PC-3 (cell line): Measurements from ENCODE around the gene KCNC3. TPM values are rescaled to one million over a fixed set of nuclear protein-coding genes. Genes with fewer than 3 reads are reported as not detected.

ENCODE experiments used
- ATAC-seq: fragments of 200-7000 bp; cut with Tn5 transposase; 2 replicates; pipeline ENCODE4 v1.9.1; 2020; ENCODE audit warnings: mild to moderate bottlenecking, moderate library complexity
- BruUV-seq: library from RNA; stranded (reverse); fragments of 400-500 nt; replicated peaks from 2 replicates; lab custom pipeline; 2021; lab: Mats Ljungman, UMichigan
- CTCF ChIA-PET: fragments of 300-600 bp; sonication (Branson Sonifier 250); formaldehyde crosslinking; loops from one replicate; lab custom pipeline; 2022; ENCODE audit warnings: antibody characterized with exemption; lab: Charles Lee
- POLR2A ChIA-PET: fragments of 300-600 bp; sonication (Branson Sonifier 250); formaldehyde crosslinking; loops from one replicate; lab custom pipeline; 2022; ENCODE audit warnings: antibody characterized with exemption; ENCODE audit not compliant: unreplicated experiment; lab: Charles Lee
- DNase-seq: peaks from one replicate; pipeline ENCODE4 v3.0.0-alpha.2; 2015
- H2AFZ ChIP-seq: fragments of 300-600 bp; sonication (generic); 2 replicates; pipeline ENCODE4 v1.6.0; 2016; ENCODE audit warnings: antibody characterized with exemption, low read length
- H3F3A ChIP-seq: fragments of 300-600 bp; sonication (generic); one replicate; pipeline ENCODE4 v1.6.0; 2017; ENCODE audit warnings: antibody characterized with exemption, low read length, control low read depth, mild to moderate bottlenecking; ENCODE audit not compliant: unreplicated experiment
- H3K27ac ChIP-seq: fragments of 300-600 bp; sonication (generic); 2 replicates; pipeline ENCODE4 v1.5.1; 2016; ENCODE audit warnings: mild to moderate bottlenecking, low read length
- H3K27me3 ChIP-seq: fragments of 300-600 bp; sonication (generic); 2 replicates; pipeline ENCODE4 v1.6.1; 2016; ENCODE audit warnings: low read length, mixed read lengths
- H3K36me3 ChIP-seq: fragments of 300-600 bp; sonication (generic); 2 replicates; pipeline ENCODE4 v1.6.1; 2016; ENCODE audit warnings: low read depth, mixed run types, low read length, mixed read lengths
- H3K4me1 ChIP-seq: fragments of 300-600 bp; sonication (generic); 2 replicates; pipeline ENCODE4 v1.5.1; 2016; ENCODE audit warnings: low read length; ENCODE audit not compliant: insufficient read depth
- H3K4me2 ChIP-seq: fragments of 300-600 bp; sonication (generic); 2 replicates; pipeline ENCODE4 v1.6.0; 2016; ENCODE audit warnings: low read length
- H3K4me3 ChIP-seq: fragments of 300-600 bp; sonication (generic); 2 replicates; pipeline ENCODE4 v1.5.1; 2016; ENCODE audit warnings: mild to moderate bottlenecking, low read length, mixed read lengths
- H3K79me2 ChIP-seq: fragments of 300-600 bp; sonication (generic); 2 replicates; pipeline ENCODE4 v1.6.1; 2017; ENCODE audit warnings: low read length, mixed read lengths
- H3K9ac ChIP-seq: fragments of 300-600 bp; sonication (generic); 2 replicates; pipeline ENCODE4 v1.6.0; 2016; ENCODE audit warnings: mild to moderate bottlenecking, low read length
- H3K9me2 ChIP-seq: fragments of 300-600 bp; sonication (generic); replicated peaks from 2 replicates; pipeline ENCODE4 v1.6.1; 2016; ENCODE audit warnings: mixed run types, low read length, mixed read lengths
- H3K9me3 ChIP-seq: fragments of 300-600 bp; sonication (generic); 2 replicates; pipeline ENCODE4 v1.6.1; 2016; ENCODE audit warnings: low read length, mixed read lengths
- H4K20me1 ChIP-seq: fragments of 300-600 bp; sonication (generic); 2 replicates; pipeline ENCODE4 v1.6.1; 2016; ENCODE audit warnings: low read length, mixed read lengths
- CTCF ChIP-seq: fragments of 300-600 bp; sonication (generic); conservative IDR thresholded peaks from 2 replicates; pipeline ENCODE4 v1.5.1; 2017; ENCODE audit warnings: antibody characterized with exemption, low read depth, mild to moderate bottlenecking, low read length
- EZH2 ChIP-seq: fragments of 300-600 bp; sonication (generic); IDR thresholded peaks from one replicate; pipeline ENCODE4 v1.6.1; 2017; ENCODE audit warnings: antibody characterized with exemption, mild to moderate bottlenecking, low read length; ENCODE audit not compliant: unreplicated experiment
- EZH2phosphoT487 ChIP-seq: fragments of 300-600 bp; sonication (generic); IDR thresholded peaks from 2 replicates; pipeline ENCODE4 v1.6.1; 2018; ENCODE audit warnings: mild to moderate bottlenecking, antibody characterized with exemption, low read length, borderline replicate concordance
- intact Hi-C: fragments of 100-400 bp; cut with micrococcal nuclease; formaldehyde crosslinking; loops from 2 replicates; pipeline ENCODE4 v1.9.0; 2023
- total RNA-seq: library from RNA; depleted of rRNA; stranded (reverse); fragments of >200 nt; gene quantifications from 2 replicates; pipeline ENCODE4 v1.2.3, GENCODE V29; 2014

KCNC3 gene
- total RNA-seq, 1 experiment from 2014 or later: 3.1 TPM

- Histone ChIP-seq H3K27me3 (no peaks in the 10 kb centered on the region), H3K9me3 (no peaks in the 10 kb centered on the region), H3F3A (no peaks in the 10 kb centered on the region), H3K9ac (peak overlapping the region; percentile 80), H2AFZ (peak overlapping the region; percentile 99), H3K9me2 (no peaks in the 10 kb centered on the region), H3K27ac (0 out of 2 replicates have a peak overlapping the region, but pooled peaks have one; percentile 1), H3K79me2 (no peaks in the 10 kb centered on the region), H3K4me3 (peak overlapping the region; percentile 86), H3K36me3 (no peaks in the 10 kb centered on the region), H3K4me2 (peak overlapping the region; percentile 99), H4K20me1 (no peaks in the 10 kb centered on the region), H3K4me1 (peaks cover 4% of the 10 kb centered on the region; the same call in 1 of the 2 replicates)
- CTCF ChIA-PET: interaction anchor here (0.6 to 1.4 kb wide), 5 partner anchors 11 to 117 kb away, joined by 4 to 9 read pairs (median 5); no protein-coding TSS in a partner anchor
- POLR2A ChIA-PET: no interaction called here
- BruUV-seq: TSS peak; percentile 93
- intact Hi-C loops: loop anchor here (1.0 to 2.0 kb wide), 2 partner anchors 92 to 414 kb away; no protein-coding TSS in a partner anchor
- peak; percentile 93 for DNase-seq
- peak; percentile 95 for ATAC-seq
- TF ChIP-seq CTCF (peak; percentile 91), EZH2 (no peak)
These were observed 39.7 kb upstream of the KCNC3 start for GRCh38 chr19:50368649-50369570.

- no peak within 1 kb of the TSS for H2AFZ ChIP-seq
- no peaks in the 10 kb centered on the region for H3K27me3 ChIP-seq
- ATAC-seq (no peak), DNase-seq (no peak)
- H3K4me3 ChIP-seq: no peak within 1 kb of the TSS
- H3K9me3 ChIP-seq: no peaks in the 10 kb centered on the region
- no peaks in the 10 kb centered on the region for H3K9me2 ChIP-seq
- H3K27ac ChIP-seq: no peak within 1 kb of the TSS
- no peaks in the 10 kb centered on the region for H3K79me2 ChIP-seq
- H3K4me1 ChIP-seq: peaks cover 4% of the 10 kb centered on the region; the same call in 1 of the 2 replicates
- no peak within 1 kb of the TSS for H3K4me2 ChIP-seq
- no peaks in the 10 kb centered on the region for H4K20me1 ChIP-seq
- H3K36me3 ChIP-seq: no peaks in the 10 kb centered on the region
- H3K9ac ChIP-seq: no peak within 1 kb of the TSS
- no TSS peak for BruUV-seq
- intact Hi-C loops: no loop called here
- H3F3A ChIP-seq: no peaks in the 10 kb centered on the region
- POLR2A ChIA-PET: no interaction called here
- CTCF ChIA-PET: no interaction called here
- no peak for TF ChIP-seq CTCF
- TF ChIP-seq EZH2phosphoT487: no peak
- TF ChIP-seq EZH2: no peak
These were observed 36.5 kb upstream of the KCNC3 start, which contains the start of gene NAPSA for GRCh38 chr19:50365434-50366306. Gene NAPSA, minus strand, starts transcription at chr19:50365639. Its CDS starts 18 bp downstream, at chr19:50365621.
